Activated B cell treated with CpG ODN at 0.5 μM for 24 hours (primary cell): ENCODE results near the gene NFAM1. TPM values are rescaled to one million over a fixed set of nuclear protein-coding genes. Genes with fewer than 3 reads are reported as not detected.

ENCODE experiments used
- ATAC-seq: fragments of 200-7000 bp; cut with Tn5 transposase; one replicate; pipeline ENCODE4 v1.10.0; 2021; ENCODE audit warnings: low read depth, mild to moderate bottlenecking, moderate library complexity
- CTCF ChIA-PET: fragments of 350-600 bp; sonication (Branson Sonifier 250); formaldehyde crosslinking; loops from one replicate; lab custom pipeline; 2021; ENCODE audit warnings: antibody characterized with exemption; lab: Charles Lee
- POLR2A ChIA-PET: fragments of 350-600 bp; sonication (Branson Sonifier 250); formaldehyde crosslinking; loops from one replicate; lab custom pipeline; 2021; ENCODE audit warnings: antibody characterized with exemption; lab: Charles Lee
- DNase-seq: peaks from one replicate; pipeline ENCODE4 v3.0.0; 2022
- H3K27ac Mint-ChIP-seq: one replicate; pipeline ENCODE4 v1.8.0; 2020; ENCODE audit warnings: mixed read lengths
- H3K27me3 Mint-ChIP-seq: one replicate; pipeline ENCODE4 v1.8.0; 2021; ENCODE audit warnings: mixed read lengths
- H3K36me3 Mint-ChIP-seq: one replicate; pipeline ENCODE4 v1.8.0; 2021; ENCODE audit warnings: low read depth, mixed read lengths
- H3K4me1 Mint-ChIP-seq: one replicate; pipeline ENCODE4 v1.8.0; 2021; ENCODE audit warnings: mixed read lengths
- H3K4me3 Mint-ChIP-seq: one replicate; pipeline ENCODE4 v1.8.0; 2020; ENCODE audit warnings: mild to moderate bottlenecking, mixed read lengths
- H3K9me3 Mint-ChIP-seq: one replicate; pipeline ENCODE4 v1.8.0; 2020; ENCODE audit warnings: mixed read lengths
- CTCF ChIP-seq: fragments of 200-600 bp; IDR thresholded peaks from one replicate; pipeline ENCODE4 v1.8.0; 2022; ENCODE audit warnings: antibody characterized with exemption, mild to moderate bottlenecking
- intact Hi-C: fragments of 100-400 bp; cut with micrococcal nuclease; formaldehyde crosslinking; loops from one replicate; pipeline ENCODE4 v1.15.1; 2024
- total RNA-seq: library from RNA; stranded (reverse); gene quantifications from 2 replicates; pipeline ENCODE4 v1.2.3, GENCODE V29; 2022

NFAM1 gene
- total RNA-seq, 1 donor from 2014 or later: 0.18 TPM

- Mint-ChIP-seq H3K27me3 (peaks cover 51% of the 10 kb centered on the region), H3K36me3 (no peaks in the 10 kb centered on the region), H3K4me1 (peaks cover 21% of the 10 kb centered on the region), H3K9me3 (no peaks in the 10 kb centered on the region), H3K4me3 (no peak overlapping the region), H3K27ac (no peak overlapping the region)
- TF ChIP-seq CTCF: no peak
- ChIA-PET POLR2A (no interaction called here), CTCF (interaction anchor here (1.1 kb wide), 1 partner anchor 263 kb away, joined by 3 read pairs; no protein-coding TSS in a partner anchor)
- intact Hi-C loops: no loop called here
- ATAC-seq (no peak), DNase-seq (no peak)
Measured at GRCh38 chr22:42432818-42433217, 615 bp upstream of the NFAM1 start.

GRCh38 chr22:42431401-42432019 lies 693 bp downstream of the NFAM1 start:
- Mint-ChIP-seq H3K36me3 (no peaks in the 10 kb centered on the region), H3K27me3 (peaks cover 57% of the 10 kb centered on the region), H3K9me3 (no peaks in the 10 kb centered on the region), H3K27ac (no peak overlapping the region), H3K4me3 (no peak overlapping the region), H3K4me1 (peaks cover 10% of the 10 kb centered on the region)
- ChIA-PET CTCF (interaction anchor here (1.1 kb wide), 1 partner anchor 261 kb away, joined by 3 read pairs; no protein-coding TSS in a partner anchor), POLR2A (interaction anchor here (0.7 to 0.9 kb wide), 2 partner anchors 87 to 603 kb away, joined by 4 to 6 read pairs; no protein-coding TSS in a partner anchor)
- ATAC-seq (no peak), DNase-seq (no peak)
- intact Hi-C loops: no loop called here
- TF ChIP-seq CTCF: no peak

- H3K4me1 Mint-ChIP-seq: peaks cover 7% of the 10 kb centered on the region
- no peaks in the 10 kb centered on the region for H3K36me3 Mint-ChIP-seq
- H3K27me3 Mint-ChIP-seq: peaks cover 61% of the 10 kb centered on the region
- intact Hi-C loops: no loop called here
- no peak for TF ChIP-seq CTCF
- no peak overlapping the region for H3K27ac Mint-ChIP-seq
- H3K4me3 Mint-ChIP-seq: no peak overlapping the region
- ChIA-PET CTCF (no interaction called here), POLR2A (interaction anchor here (0.7 kb wide), 1 partner anchor 339 kb away, joined by 4 read pairs; no protein-coding TSS in a partner anchor)
- DNase-seq (no peak), ATAC-seq (no peak)
- no peaks in the 10 kb centered on the region for H3K9me3 Mint-ChIP-seq
Measured at GRCh38 chr22:42430528-42431125, 1.6 kb downstream of the NFAM1 start.

- DNase-seq: no peak
- Mint-ChIP-seq H3K4me3 (no peak overlapping the region), H3K27ac (no peak overlapping the region), H3K4me1 (peaks cover 7% of the 10 kb centered on the region), H3K27me3 (peaks cover 64% of the 10 kb centered on the region), H3K36me3 (no peaks in the 10 kb centered on the region), H3K9me3 (no peaks in the 10 kb centered on the region)
- TF ChIP-seq CTCF: no peak
- CTCF ChIA-PET: no interaction called here
- no peak for ATAC-seq
- intact Hi-C loops: no loop called here
- POLR2A ChIA-PET: no interaction called here
Measured at GRCh38 chr22:42428760-42429159, 3.4 kb downstream of the NFAM1 start.

GRCh38 chr22:42428025-42428424 lies 4.2 kb downstream of the NFAM1 start:
- ChIA-PET POLR2A (no interaction called here), CTCF (no interaction called here)
- Mint-ChIP-seq H3K27ac (no peak overlapping the region), H3K4me1 (peaks cover 7% of the 10 kb centered on the region), H3K27me3 (peaks cover 58% of the 10 kb centered on the region), H3K36me3 (no peaks in the 10 kb centered on the region), H3K9me3 (no peaks in the 10 kb centered on the region), H3K4me3 (no peak overlapping the region)
- no peak for ATAC-seq
- no peak for TF ChIP-seq CTCF
- DNase-seq: no peak
- intact Hi-C loops: no loop called here
